WTC11 (cell line): Measurements from ENCODE around the gene SYT13.

Experiments used
- CDX4 ChIP-seq: fragments of 250-450 bp; sonication (Bioruptor Pico); IDR thresholded peaks from 2 replicates; pipeline ENCODE4 v1.9.0; 2021; ENCODE audit warnings: moderate library complexity, mild to moderate bottlenecking, inconsistent platforms, borderline replicate concordance
- HMGXB4 ChIP-seq: sonication (generic); formaldehyde crosslinking; IDR thresholded peaks from 2 replicates; pipeline ENCODE4 v1.8.1; 2023; ENCODE audit warnings: mild to moderate bottlenecking, moderate library complexity, missing genetic modification reagents
- RORB ChIP-seq: fragments of 250-450 bp; sonication (Bioruptor Pico); IDR thresholded peaks from 2 replicates; pipeline ENCODE4 v1.9.0; 2021; ENCODE audit warnings: mild to moderate bottlenecking
- USF2 ChIP-seq: sonication (generic); formaldehyde crosslinking; IDR thresholded peaks from 2 replicates; pipeline ENCODE4 v1.8.1; 2023; ENCODE audit warnings: mild to moderate bottlenecking, missing genetic modification reagents, moderate library complexity
- ZNF317 ChIP-seq: sonication (generic); formaldehyde crosslinking; IDR thresholded peaks from 2 replicates; pipeline ENCODE4 v1.8.1; 2023; ENCODE audit warnings: low read depth, mild to moderate bottlenecking, moderate library complexity, missing genetic modification reagents, borderline replicate concordance
- TF ChIP-seq, protein P1 (sequence below): fragments of 200-600 bp; IDR thresholded peaks from 2 replicates; pipeline ENCODE4 v1.8.0; 2022; ENCODE audit warnings: antibody characterized with exemption
- TF ChIP-seq, protein P2 (sequence below): sonication (generic); formaldehyde crosslinking; IDR thresholded peaks from 2 replicates; pipeline ENCODE4 v1.8.1; 2022; ENCODE audit warnings: low read depth, missing genetic modification reagents, borderline replicate concordance

DNA sequence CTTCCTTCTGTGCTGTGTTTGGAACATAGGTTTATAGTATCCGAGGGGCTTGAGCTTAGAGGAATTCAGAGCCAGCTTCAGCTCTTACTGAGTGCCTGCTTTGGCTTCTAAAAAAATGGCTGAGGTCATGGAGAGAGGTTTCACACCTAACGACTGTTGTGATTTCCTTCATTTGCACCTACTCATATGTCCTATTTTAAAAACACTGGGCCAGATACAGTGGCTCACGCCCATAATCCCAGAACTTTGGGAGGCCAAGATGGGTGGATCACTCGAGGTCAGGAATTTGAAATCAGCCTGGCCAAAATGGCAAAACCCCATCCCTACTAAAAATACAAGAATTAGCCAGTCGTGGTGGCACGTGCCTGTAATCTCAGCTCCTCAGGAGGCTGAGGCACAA, 38.3 kb upstream of the SYT13 start:
- TF ChIP-seq RORB (CRISPR knock-in tag), result no peak
- TF ChIP-seq, protein P1, sequence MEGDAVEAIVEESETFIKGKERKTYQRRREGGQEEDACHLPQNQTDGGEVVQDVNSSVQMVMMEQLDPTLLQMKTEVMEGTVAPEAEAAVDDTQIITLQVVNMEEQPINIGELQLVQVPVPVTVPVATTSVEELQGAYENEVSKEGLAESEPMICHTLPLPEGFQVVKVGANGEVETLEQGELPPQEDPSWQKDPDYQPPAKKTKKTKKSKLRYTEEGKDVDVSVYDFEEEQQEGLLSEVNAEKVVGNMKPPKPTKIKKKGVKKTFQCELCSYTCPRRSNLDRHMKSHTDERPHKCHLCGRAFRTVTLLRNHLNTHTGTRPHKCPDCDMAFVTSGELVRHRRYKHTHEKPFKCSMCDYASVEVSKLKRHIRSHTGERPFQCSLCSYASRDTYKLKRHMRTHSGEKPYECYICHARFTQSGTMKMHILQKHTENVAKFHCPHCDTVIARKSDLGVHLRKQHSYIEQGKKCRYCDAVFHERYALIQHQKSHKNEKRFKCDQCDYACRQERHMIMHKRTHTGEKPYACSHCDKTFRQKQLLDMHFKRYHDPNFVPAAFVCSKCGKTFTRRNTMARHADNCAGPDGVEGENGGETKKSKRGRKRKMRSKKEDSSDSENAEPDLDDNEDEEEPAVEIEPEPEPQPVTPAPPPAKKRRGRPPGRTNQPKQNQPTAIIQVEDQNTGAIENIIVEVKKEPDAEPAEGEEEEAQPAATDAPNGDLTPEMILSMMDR, result no peak
- no peak for TF ChIP-seq CDX4
- no peak for TF ChIP-seq HMGXB4 (CRISPR knock-in tag)
- no peak for TF ChIP-seq ZNF317 (CRISPR knock-in tag)
- TF ChIP-seq, protein P2, sequence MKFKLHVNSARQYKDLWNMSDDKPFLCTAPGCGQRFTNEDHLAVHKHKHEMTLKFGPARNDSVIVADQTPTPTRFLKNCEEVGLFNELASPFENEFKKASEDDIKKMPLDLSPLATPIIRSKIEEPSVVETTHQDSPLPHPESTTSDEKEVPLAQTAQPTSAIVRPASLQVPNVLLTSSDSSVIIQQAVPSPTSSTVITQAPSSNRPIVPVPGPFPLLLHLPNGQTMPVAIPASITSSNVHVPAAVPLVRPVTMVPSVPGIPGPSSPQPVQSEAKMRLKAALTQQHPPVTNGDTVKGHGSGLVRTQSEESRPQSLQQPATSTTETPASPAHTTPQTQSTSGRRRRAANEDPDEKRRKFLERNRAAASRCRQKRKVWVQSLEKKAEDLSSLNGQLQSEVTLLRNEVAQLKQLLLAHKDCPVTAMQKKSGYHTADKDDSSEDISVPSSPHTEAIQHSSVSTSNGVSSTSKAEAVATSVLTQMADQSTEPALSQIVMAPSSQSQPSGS (CRISPR knock-in tag), result no peak
- TF ChIP-seq USF2 (CRISPR knock-in tag), result no peak
